Measurements from ENCODE around the gene TRIM62.

The TRIM62 gene

DNA sequence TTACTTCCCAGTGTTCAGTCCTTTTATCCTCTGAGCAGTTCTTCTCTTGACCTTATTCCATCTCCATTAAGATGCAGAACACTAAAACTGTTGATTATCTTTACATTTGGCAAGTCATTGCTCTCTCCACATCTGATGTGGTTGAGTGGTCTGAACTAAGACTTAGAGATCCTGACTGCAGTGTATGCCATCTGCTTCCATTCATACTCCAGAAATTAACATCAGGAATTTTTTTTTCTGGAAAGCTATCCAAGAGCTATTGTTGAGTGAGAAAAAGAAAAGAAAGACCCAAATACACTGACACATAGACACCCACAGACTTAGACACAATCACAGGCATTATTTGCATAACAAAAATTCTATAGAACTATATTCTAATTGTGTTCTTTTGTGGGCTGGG, 3.7 kb upstream of the TRIM62 start:
- Histone ChIP-seq H4K20me1 (ENCODE audit: insufficient read depth, low read length, poor library complexity, severe bottlenecking) (no peaks in the 10 kb centered on the region), H3K27me3 (ENCODE audit: insufficient read depth, low read length, poor library complexity, severe bottlenecking) (no peaks in the 10 kb centered on the region), H2AFZ (ENCODE audit: low read length) (no peak overlapping the region), H3K9me3 (ENCODE audit: insufficient read depth, low read depth, low read length) (no peaks in the 10 kb centered on the region), H3K4me1 (ENCODE audit: insufficient read depth, low read length, poor library complexity, severe bottlenecking) (peaks cover 17% of the 10 kb centered on the region), H3F3A (ENCODE audit: low read depth) (no peaks in the 10 kb centered on the region), H3K4me3 (ENCODE audit: low read length, poor library complexity, severe bottlenecking) (no peak overlapping the region), H3K9me2 (replicated peaks; ENCODE audit: low read depth, low read length) (no peaks in the 10 kb centered on the region), H3K4me2 (ENCODE audit: low read depth, low read length, poor library complexity, severe bottlenecking) (no peak overlapping the region), H3K36me3 (ENCODE audit: insufficient read depth, low read length) (no peaks in the 10 kb centered on the region), H3K79me2 (ENCODE audit: insufficient read depth, low read length) (no peaks in the 10 kb centered on the region), H3K9ac (ENCODE audit: low read depth, low read length, poor library complexity, severe bottlenecking) (no peak overlapping the region)
- TF ChIP-seq EZH2phosphoT487 (IDR thresholded peaks at IDR 0.05; ENCODE audit: borderline replicate concordance) (no peak), CTCF (conservative IDR thresholded peaks at IDR 0.05; ENCODE audit: low read length) (no peak)

DNA sequence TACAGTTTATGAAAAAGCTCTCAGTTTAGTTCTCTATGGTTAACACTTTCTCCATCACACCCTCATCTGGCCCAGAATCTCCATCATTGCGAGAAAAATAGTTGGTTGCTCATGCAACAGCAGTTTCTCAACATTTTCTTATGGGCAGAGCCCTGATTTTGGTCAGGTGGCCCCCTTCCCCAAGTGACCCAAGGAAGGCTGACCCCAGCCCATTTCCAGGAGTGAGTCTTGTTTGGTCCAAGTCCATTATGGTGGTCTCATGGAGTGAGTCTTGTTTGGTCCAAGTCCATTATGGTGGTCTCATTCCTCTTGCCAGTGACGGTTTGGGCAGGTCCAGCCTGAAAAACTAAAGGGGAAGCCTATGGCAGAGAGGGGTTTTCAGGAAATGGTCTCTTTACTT, 1.5 kb upstream of the TRIM62 start:
- H3K36me3 ChIP-seq (ENCODE audit: insufficient read depth, low read length) = no peaks in the 10 kb centered on the region
- H3K9me3 ChIP-seq (ENCODE audit: insufficient read depth, low read depth, low read length) = no peaks in the 10 kb centered on the region
- no peaks in the 10 kb centered on the region for H3F3A ChIP-seq (ENCODE audit: low read depth)
- H3K27me3 ChIP-seq (ENCODE audit: insufficient read depth, low read length, poor library complexity, severe bottlenecking) = no peaks in the 10 kb centered on the region
- no peak overlapping the region for H3K9ac ChIP-seq (ENCODE audit: low read depth, low read length, poor library complexity, severe bottlenecking)
- no peaks in the 10 kb centered on the region for H3K79me2 ChIP-seq (ENCODE audit: insufficient read depth, low read length)
- peaks cover 31% of the 10 kb centered on the region for H3K4me1 ChIP-seq (ENCODE audit: insufficient read depth, low read length, poor library complexity, severe bottlenecking)
- H4K20me1 ChIP-seq (ENCODE audit: insufficient read depth, low read length, poor library complexity, severe bottlenecking) = peaks cover 6% of the 10 kb centered on the region
- no peak overlapping the region for H3K4me2 ChIP-seq (ENCODE audit: low read depth, low read length, poor library complexity, severe bottlenecking)
- no peaks in the 10 kb centered on the region for H3K9me2 ChIP-seq (replicated peaks; ENCODE audit: low read depth, low read length)
- TF ChIP-seq EZH2phosphoT487 (IDR thresholded peaks at IDR 0.05; ENCODE audit: borderline replicate concordance) = no peak
- no peak for TF ChIP-seq CTCF (conservative IDR thresholded peaks at IDR 0.05; ENCODE audit: low read length)
- no peak overlapping the region for H2AFZ ChIP-seq (ENCODE audit: low read length)
- H3K4me3 ChIP-seq (ENCODE audit: low read length, poor library complexity, severe bottlenecking) = no peak overlapping the region

DNA sequence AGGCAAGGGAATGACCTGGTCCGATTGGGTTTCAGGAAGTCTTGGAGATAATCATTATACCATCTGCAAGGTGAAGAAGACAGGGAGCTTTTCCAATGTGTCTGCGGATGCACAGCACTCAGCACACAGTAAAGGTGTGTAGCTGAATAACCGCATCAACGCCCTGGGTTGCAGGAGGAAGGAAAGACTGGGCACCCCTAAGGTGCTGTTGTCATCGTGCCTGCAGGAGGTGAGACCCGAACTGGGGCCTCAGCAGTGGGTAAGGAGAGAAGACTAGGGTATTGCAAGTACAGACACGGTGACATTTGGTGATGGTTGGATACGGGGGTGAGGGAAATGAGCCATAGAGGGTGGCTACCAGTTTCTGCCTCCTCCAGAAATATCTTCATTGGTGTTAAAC, 1.1 kb upstream of the TRIM62 start:
- H3K79me2 ChIP-seq (ENCODE audit: insufficient read depth, low read length) = no peaks in the 10 kb centered on the region
- no peaks in the 10 kb centered on the region for H3K27me3 ChIP-seq (ENCODE audit: insufficient read depth, low read length, poor library complexity, severe bottlenecking)
- H3K9ac ChIP-seq (ENCODE audit: low read depth, low read length, poor library complexity, severe bottlenecking) = no peak overlapping the region
- H2AFZ ChIP-seq (ENCODE audit: low read length) = no peak overlapping the region
- peaks cover 6% of the 10 kb centered on the region for H4K20me1 ChIP-seq (ENCODE audit: insufficient read depth, low read length, poor library complexity, severe bottlenecking)
- H3F3A ChIP-seq (ENCODE audit: low read depth) = no peaks in the 10 kb centered on the region
- no peaks in the 10 kb centered on the region for H3K36me3 ChIP-seq (ENCODE audit: insufficient read depth, low read length)
- H3K9me2 ChIP-seq (replicated peaks; ENCODE audit: low read depth, low read length) = no peaks in the 10 kb centered on the region
- H3K4me3 ChIP-seq (ENCODE audit: low read length, poor library complexity, severe bottlenecking) = no peak overlapping the region
- H3K4me1 ChIP-seq (ENCODE audit: insufficient read depth, low read length, poor library complexity, severe bottlenecking) = peaks cover 31% of the 10 kb centered on the region
- H3K4me2 ChIP-seq (ENCODE audit: low read depth, low read length, poor library complexity, severe bottlenecking) = no peak overlapping the region
- H3K9me3 ChIP-seq (ENCODE audit: insufficient read depth, low read depth, low read length) = no peaks in the 10 kb centered on the region
- no peak for TF ChIP-seq EZH2phosphoT487 (IDR thresholded peaks at IDR 0.05; ENCODE audit: borderline replicate concordance)
- TF ChIP-seq CTCF (conservative IDR thresholded peaks at IDR 0.05; ENCODE audit: low read length) = no peak

Measured in Loucy (cell line).